Astrocyte of the hippocampus (primary cell): ENCODE results near the gene HIVEP3.

Experiments
- DNase-seq: peaks from one replicate; pipeline ENCODE4 v3.0.0; 2011; ENCODE audit warnings: low read depth, low spot score

HIVEP3 gene

DNA sequence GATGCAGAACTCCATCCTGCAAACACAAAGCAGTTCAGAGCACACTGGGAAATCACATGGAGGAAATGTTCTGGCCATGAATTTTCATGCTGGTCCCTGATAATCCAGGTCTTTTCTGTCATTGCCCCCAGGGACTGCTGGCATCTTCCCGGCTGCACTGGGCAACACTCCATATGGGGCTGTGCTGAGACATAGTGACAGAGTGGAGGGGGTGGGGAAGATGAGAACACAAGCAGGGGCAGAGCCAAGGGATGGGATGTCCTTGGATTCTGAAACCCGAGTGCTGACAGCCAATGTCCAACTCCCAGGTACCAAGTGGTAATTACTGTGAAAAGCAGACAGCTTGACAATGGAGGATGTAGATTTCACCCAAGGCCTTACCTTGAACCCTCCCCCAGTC lies 185.7 kb downstream of the HIVEP3 start:
- no peak for DNase-seq

DNA sequence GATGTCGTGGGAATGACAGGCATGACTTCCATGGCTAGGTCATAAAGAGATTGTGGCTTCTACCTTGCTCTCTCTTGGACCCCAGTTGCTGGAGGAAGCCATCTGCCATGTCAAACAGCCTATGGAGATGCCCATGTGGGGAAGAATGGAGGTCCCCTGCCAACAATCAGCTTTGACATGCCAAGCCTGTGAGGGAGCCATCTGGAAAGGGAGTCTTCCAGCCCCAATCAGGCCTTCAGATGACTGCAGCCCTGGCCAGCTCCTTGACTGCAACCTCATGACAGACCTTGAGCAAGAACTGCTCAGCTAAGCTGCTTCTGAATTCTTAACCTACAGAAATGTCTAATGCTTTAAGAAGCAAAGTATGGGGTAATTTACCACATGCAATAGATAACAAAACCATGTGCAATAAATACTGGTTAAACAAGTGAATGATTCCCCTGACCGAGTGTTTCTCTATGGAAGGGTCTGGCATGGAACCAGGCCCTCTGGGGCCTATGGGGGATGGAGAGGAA lies 187.1 kb downstream of the HIVEP3 start:
- DNase-seq = no peak

DNA sequence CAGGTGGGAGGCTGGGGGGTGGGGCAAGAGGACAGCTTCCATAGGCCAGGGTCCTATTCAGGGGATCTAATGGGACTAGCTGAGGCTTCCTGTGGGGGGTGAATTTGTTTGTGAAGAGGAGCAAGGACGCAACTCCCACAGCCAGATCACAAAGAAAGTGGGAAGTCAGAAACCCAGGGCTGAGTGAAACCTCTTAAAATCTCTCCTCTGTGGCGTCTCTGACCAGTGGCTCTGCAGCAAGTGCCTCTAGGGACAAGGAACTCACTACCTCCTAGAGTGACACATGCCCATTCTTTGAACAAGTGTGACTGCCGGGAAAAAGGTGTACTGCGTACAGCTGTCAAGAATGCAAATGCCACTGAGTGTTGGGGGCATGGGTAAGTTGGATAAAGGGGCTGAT lies 187.9 kb downstream of the HIVEP3 start:
- no peak for DNase-seq

DNA sequence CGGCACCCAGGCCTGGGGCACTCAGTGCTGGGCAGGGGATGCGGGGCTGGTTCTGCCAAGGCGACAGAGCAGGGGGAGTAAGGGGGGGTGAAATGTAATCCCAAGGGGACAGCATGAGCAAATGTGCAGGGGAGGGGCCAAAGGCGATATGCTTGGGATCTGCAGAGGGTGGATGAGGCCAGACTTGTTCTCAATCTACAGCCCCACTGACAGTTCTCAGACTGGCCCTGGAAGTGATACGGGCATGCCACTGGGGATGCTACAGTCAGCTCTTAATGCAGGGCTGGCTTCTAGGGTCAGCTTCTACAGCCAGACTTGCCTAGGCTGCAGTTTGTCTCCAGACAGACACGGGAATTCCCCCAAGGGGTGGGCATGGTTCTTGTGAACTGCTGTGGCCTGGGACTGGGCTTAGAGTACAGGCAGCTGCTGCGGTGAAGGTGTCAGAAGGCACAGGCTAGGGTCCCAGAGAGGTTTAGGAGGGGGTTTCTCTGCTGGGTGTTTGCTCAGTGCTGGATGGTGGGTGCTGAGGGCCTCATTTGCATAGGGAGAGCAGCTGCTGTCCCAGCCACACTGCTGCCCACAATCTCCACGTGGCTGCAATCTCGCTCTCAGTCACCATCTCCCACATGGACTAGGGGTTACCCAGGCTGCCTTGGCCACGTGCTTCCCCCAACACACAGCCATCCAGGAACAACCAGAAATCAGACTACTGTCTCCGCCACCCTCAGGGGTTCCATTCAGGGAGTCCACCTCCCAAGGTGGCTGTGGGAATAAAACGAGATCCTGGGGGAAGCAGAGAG lies 190.1 kb downstream of the HIVEP3 start:
- peak; percentile 31 for DNase-seq

DNA sequence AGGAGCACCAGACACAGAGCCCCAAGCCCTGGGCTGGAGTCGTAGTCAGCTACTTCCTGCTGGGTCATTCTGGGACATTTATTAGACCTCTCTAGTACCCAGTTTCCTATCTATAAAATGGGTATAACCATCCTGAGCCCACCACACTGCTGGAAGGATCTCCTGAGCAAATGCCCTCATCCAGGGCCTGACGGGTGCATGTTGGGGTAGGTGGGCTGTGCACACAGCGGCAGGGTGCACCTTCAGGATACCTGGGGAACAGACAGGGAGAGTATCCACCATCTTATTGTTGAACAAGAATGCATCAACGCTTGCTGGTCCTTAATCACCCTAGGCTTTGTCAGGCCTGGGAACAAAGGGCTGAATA lies 191.0 kb downstream of the HIVEP3 start:
- DNase-seq = no peak

DNA sequence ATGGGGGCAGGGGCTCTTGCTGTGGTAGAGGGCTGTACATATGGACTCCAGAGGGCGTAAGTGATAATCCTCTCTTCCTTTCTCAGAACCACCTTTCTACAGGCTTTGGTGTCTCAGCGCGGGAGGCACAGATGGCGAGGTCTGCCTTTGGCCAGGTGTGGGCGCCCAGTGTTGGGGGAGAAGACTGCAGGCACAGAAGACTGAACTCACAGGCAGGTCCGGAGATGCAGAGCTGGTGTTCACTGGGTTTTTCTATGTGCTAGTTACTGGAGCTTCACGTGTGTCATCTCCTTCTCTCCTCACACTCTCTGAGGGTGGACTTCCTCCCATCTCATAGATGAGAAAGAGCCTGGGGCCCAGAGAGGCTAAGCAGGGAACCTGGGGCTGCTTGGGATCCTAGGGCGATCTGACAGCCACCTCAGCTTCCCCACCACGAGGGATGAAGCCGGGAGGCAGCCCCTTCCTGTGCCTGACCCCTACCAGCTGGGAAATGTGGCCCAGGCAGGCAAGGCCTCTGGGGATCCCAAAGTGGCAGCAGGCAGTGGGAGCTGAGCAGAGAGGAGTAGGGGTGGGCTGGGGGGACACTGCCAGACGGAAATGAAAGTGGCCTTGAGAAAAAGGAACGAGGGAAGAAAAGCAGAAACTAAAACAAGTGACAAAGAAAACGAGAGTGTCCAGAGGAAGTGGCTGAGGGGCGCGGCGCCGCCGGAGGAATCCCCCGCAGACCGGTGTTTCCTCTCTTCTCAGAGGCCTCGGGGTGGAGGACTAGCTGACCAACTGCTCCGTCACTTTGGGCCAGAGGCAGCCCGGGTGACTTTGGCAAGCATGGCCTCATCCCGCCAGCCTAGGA lies 191.6 kb downstream of the HIVEP3 start:
- no peak for DNase-seq

DNA sequence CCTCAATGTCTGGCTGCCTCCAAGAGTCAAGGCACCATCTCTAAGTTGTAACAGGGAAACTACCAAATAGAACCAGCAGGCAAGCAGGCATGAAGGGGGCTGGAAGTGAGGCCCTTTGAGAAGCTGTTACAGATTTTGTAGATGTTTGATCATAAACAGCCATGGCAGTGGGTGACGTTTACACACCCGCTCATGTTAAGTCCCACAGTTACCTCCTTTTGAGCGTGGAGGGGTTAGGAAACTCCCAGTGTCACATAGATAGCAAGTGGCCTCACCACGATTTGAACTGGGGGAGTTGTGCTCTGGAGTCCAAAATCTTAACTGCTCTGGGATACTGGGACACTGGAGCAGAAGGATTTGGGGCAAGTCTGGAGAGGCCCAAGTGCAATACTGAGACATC lies 192.4 kb downstream of the HIVEP3 start:
- no peak for DNase-seq

DNA sequence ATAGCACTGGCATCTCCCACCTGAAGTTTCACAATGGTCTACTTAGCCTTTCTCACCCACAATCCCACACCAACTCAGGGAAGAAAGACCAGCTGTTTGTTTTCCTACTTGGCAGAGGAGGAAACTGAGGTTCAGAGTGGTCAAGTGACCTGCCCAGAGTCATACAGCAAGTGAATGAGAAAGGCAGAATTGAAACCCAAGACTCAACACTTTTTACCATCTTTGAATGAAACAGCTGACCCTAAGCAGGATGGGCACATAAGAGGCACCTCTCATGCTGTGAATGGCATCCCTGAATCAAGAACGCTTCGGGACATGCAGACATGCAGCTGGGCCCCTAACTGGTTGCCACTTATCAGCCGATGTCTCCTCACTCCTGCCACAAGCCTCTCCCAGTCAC lies 193.8 kb downstream of the HIVEP3 start:
- no peak for DNase-seq

DNA sequence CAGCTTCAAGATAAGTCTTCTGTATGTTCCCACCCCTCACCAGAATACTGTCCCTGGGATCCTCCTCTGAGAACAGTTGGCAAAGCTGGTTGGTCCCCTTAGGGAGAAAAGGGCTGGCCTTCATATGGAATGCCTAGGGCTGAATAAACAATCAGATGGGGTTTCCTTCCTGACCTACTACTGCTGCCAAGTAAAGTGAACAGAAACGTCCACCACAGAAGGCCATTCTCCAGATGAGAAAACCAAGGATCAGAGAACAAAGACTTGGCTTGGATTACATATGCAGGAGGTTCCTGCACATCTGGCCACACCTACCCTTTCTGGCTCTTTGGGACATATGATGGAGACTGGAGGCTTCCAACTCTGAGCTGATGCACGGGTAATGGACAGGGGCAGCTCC lies 194.5 kb downstream of the HIVEP3 start:
- no peak for DNase-seq

DNA sequence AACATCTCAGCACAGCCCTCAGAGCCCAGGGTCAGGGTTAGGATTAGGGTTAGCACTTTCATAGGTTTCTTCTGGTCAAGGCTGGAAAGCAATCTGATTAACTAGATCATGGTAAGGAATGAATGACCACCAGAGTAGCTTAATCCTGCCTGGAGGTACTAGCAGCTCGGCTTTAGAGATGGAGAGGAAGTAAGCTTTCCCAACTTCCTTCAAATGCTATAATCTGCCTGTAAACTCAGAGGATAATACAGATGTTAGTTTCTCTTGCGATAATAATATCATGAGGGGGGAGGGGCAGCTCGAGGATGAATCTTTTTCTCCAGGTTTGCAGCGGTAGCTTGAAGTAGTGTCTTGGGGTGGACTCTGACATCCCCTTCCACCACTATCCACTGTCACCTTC lies 194.9 kb downstream of the HIVEP3 start:
- no peak for DNase-seq

DNA sequence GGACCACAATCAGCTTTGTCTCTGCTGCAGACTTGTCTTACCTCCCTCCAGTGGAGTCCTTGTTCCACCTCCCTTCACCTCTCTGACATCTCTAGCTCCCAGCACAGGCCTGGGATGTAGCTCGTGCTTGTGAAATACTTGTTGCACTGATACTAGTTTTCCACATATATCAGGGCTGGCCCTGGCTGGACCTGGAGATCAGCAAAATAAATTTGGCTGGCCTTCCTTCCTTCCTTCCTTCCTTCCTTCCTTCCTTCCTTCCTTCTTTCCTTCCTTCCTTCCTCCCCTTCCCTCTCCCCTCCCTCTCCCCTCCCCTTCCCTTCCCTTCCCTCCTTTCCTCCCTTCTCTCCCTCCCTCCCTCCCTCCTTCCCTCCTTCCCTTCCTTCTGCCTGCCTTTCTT lies 196.5 kb downstream of the HIVEP3 start:
- DNase-seq = no peak

DNA sequence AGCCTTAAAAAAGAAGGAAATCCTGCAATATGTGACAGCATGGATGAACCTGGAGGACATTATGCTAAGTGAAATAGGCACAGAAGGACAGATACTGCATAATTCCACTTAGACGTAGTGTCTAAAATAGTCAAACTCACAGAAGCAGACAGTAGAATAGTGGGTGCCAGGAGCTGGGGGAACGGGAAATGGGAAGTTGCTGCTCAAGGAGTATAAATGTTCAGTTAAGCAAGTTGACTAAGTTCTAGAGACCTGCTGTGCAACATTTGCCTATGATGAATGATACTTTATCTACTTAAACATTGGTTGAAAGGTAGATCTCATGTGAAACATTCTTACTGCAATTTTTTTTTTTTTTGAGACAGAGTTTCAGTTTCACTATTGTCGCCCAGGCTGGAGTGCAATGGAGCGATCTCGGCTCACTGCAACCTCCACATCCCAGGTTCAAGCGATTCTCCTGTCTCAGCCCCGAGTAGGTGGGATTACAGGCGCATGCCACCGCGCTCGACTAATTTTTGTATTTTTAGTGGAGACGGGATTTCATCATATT lies 197.8 kb downstream of the HIVEP3 start:
- DNase-seq = no peak

DNA sequence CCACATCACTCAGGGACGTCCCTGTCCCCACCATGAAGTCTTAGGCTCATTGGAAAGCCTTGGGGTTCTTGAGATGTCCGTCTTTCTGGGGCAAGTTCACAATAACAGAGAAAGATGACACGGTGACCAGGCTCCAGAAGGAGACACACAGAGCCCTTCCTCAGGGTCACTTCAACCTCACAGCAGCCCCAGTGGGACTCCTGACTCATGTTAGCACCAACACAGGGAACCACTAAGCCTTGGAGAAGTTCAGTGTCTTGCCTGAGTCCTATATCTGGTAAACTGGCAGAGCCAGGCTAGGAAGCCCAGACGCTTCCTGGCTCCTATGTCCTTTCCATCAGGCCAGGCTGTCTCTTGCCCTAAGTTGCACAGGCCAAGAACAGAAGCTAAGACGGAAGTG lies 199.1 kb downstream of the HIVEP3 start:
- no peak for DNase-seq

DNA sequence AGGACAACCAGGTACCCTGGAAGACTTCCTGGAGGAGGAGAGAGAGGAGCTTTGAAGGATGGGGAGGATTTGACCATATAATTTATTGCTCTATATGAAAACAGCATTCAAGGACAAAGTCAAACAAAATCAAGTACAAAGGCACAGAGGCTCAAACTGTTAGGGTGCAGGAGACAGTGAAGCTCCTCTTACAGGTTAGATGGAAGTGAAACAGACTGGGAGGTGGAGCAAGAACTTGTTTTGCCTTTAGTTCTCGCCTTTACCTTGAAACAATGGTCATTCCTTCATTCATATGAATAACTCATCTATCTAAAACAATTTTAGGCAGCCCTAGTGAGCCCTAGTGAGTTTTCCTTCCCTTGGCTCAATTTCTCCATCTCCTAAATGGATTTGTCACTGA lies 199.6 kb downstream of the HIVEP3 start:
- DNase-seq = no peak

DNA sequence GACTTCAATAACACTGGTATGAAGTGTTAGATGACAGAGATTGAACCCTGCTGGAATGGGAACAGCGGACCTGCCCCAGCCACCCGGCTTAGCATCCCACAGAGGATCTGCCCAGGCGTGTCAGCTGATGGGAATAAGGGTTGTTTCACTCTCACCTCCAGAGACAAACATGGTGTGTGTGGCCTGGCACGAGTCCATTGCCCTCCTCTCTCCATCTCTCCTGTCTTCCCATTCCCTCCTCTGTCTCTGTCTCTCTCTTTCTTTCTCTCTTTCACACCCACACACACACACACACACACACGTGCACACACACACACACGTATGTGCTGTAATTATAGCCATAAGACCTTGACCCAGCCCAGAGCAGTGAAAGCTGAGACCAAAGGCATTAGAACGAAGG lies 200.2 kb downstream of the HIVEP3 start:
- no peak for DNase-seq

DNA sequence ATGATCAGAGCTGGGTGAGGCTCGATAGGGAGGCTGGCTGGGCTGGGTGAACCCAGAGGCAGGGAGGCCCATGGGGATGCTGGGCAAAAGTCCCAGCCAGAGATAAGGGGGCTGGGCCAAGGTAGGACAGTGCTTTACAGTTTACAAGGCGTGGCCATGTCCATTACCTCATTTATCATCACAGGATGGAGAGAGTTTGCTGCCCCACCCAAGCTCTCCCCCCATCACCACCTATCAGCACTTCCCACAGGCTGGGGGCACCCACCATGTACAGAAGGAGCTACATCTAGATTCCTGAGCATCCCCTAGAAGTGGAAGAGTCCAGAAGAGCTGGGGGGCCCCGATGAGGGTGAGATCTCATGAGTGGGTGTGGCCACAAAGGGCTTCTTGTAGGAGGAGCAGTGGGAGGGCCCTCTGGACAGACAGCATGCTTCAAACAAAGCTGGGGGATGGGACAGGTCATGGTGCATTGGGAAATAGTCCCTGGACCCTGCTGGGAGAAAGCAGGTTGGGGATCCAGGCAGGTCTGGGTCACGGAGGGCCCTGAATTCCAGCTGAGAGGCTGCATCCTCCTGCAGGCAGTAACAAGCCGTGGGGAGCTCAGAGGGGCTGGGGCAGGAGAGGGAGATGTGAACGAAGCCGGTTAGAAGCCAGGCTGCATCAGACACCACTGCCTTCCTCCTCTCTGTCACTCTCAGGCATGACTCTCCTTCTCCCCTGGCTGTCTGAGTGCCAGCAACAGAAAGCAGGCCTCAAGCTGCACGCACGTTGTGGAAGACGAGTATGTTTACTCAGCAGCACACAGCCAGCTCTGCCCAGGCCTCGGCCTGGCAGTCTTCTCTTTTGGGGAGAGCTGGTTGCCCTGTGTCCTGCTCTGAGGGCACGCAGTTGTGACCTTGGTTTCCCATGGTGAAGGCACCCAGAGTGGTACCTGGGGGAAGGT lies 202.3 kb downstream of the HIVEP3 start:
- peak; percentile 41 for DNase-seq

DNA sequence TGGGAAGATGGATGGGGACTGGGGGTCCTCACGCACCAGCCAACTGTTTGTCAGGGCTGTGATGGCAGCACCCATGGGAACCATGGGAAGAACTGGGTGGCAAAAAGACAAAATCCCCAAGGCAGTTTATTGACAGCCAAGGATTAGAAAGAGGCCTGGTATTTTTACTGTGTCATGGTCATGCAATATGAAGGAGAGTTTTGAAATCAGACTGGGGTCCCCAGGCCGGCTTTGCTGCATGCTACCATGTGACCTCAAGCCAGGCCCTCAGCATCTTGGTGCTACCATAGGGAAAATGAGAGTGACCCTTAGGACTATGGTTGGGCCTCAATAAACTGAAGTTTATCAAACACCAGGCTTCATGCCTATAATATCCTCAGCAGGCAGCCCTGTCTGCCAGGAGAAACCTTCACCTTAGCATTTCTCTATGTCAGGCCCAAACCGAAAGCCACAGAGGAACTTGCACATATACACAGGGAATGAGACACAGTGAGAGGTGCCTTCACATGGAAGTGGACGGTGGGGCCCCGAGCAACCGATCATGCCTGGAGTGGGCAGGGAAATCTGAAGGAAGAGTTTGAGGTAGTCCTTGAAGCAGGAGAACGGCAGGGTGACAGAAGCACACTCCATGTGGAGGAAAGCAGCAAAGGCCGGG lies 203.2 kb downstream of the HIVEP3 start:
- DNase-seq = no peak

DNA sequence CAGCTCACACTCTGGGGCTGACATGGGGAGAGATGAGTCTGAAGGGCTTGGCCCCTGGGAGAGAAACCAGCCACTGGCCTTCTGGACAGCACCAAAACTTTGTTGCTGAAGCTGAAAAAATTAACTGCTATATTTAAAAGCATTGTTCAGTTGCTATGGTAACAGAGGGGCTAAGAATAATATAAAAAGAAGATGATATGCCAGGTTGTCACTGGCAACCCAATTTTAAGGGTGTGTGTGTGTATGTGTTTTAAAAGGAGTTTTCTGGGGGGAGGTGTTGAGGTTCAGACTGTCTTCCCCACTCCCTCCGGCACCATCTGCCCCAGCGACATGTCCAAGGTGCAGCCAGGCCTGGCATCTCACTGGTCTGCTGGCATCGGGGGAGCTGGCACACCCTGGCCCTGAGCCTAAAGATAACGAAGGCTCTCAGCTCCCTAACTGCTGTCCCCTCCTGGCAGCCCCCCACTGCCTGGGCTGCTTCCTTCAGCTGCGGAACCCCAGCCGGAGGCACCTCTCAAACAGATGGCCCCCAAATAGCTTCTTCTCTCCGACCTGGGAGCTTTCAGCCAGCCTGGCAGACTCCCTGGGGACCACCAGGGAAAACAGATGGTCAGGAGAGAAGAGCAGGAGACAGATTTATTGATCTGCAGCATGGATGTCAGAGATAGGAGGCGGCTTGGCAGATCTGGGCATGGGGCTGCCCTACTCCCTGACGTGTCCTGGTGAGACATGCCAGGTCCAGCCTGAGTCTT lies 203.9 kb downstream of the HIVEP3 start:
- no peak for DNase-seq

DNA sequence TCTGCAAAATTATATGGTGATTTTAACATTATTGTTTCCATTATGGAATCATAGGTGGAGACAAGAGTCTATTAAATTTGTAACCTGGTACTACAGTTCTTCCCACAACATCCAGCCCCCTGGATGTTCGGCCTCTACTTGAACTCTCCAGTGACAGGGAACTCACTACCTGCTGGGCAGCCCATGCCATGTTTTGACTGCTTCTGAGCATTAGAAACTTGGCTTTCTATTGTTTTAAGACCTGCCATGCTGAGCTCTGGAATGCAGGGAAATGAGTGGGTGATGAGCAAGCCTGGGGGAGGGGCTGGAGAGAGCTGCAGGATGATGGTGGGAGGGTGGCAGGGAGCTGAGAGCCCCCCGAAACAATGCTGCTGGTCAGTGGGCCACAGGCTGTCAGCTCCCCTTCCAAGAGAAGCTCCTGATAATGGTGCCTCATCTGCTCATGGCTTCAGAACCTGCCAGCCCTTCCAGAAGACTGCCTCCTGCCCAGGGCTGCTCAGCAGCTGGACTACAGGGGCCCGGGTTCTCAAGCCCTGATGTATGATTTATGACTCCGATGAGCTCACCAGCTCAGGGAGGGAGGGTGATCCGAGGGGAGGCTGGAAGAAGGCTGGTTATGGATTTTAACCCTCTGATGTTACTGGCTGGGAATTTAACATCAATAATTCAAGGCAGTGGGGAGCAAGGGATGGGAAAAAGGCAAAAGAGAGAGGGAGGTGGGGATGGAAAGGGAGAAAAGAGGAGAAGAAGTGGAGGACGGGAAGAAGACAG lies 205.0 kb downstream of the HIVEP3 start:
- DNase-seq = peak; percentile 85
